ENCODE measurements around the gene E4F1.
"Not testable (repeated sequence)": the region's sequence is repeated elsewhere in the genome, so short reads cannot be mapped to it uniquely, and the experiment has no call there.

Gene E4F1

GRCh38 chr16:2189252-2189893 is 34.0 kb upstream of the E4F1 start:
- DNase-seq (ENCODE audit: low read depth in 2 of 2) = no peak

GRCh38 chr16:2190002-2190658 is 33.3 kb upstream of the E4F1 start:
- no peak for DNase-seq (ENCODE audit: low read depth in 2 of 2)

GRCh38 chr16:2190659-2191445 is 32.5 kb upstream of the E4F1 start:
- no peak for DNase-seq (ENCODE audit: low read depth in 2 of 2)

- DNase-seq (ENCODE audit: low read depth in 2 of 2) = no peak
These were observed 32.0 kb upstream of the E4F1 start for GRCh38 chr16:2191446-2191706.

- DNase-seq (ENCODE audit: low read depth in 2 of 2) = no peak
These were observed 29.1 kb upstream of the E4F1 start for GRCh38 chr16:2194166-2194834.

GRCh38 chr16:2194852-2195321 is 28.5 kb upstream of the E4F1 start:
- peak; percentile 10 to 19 for DNase-seq (ENCODE audit: low read depth in 2 of 2)

GRCh38 chr16:2195322-2196161 is 27.8 kb upstream of the E4F1 start:
- no peak for DNase-seq (ENCODE audit: low read depth in 2 of 2)

GRCh38 chr16:2196162-2196980 is 27.0 kb upstream of the E4F1 start, which contains the start of gene CASKIN1:
CASKIN1 (minus strand) TSS chr16:2196605; CDS start chr16:2196432, 173 bp downstream.
- no peak for DNase-seq (ENCODE audit: low read depth in 2 of 2)

- DNase-seq (ENCODE audit: low read depth in 2 of 2) = no peak
These were observed 26.3 kb upstream of the E4F1 start for GRCh38 chr16:2196981-2197511.

GRCh38 chr16:2197765-2198164 is 25.6 kb upstream of the E4F1 start:
- no peak for DNase-seq (ENCODE audit: low read depth in 2 of 2)

GRCh38 chr16:2198283-2198682 is 25.1 kb upstream of the E4F1 start:
- no peak for DNase-seq (ENCODE audit: low read depth in 2 of 2)

- DNase-seq (ENCODE audit: low read depth in 2 of 2) = no peak
These were observed 24.3 kb upstream of the E4F1 start for GRCh38 chr16:2199095-2199494.

GRCh38 chr16:2199621-2200139 is 23.7 kb upstream of the E4F1 start:
- DNase-seq (ENCODE audit: low read depth in 2 of 2) = no peak

GRCh38 chr16:2200313-2200712 is 23.1 kb upstream of the E4F1 start:
- DNase-seq (ENCODE audit: low read depth in 2 of 2) = no peak

GRCh38 chr16:2203119-2203688 is 20.2 kb upstream of the E4F1 start:
- not testable (repeated sequence) for DNase-seq (ENCODE audit: low read depth in 2 of 2)

- no peak for DNase-seq (ENCODE audit: low read depth in 2 of 2)
These were observed 18.8 kb upstream of the E4F1 start for GRCh38 chr16:2204416-2205103.

GRCh38 chr16:2205104-2205966 is 18.1 kb upstream of the E4F1 start, which contains the start of gene MLST8:
MLST8 (plus strand) TSS chr16:2205454; CDS start chr16:2206086, 632 bp downstream.
- peak; percentile 79 to 82 for DNase-seq (ENCODE audit: low read depth in 2 of 2)

GRCh38 chr16:2205967-2206313 is 17.5 kb upstream of the E4F1 start:
- no peak for DNase-seq (ENCODE audit: low read depth in 2 of 2)
